Measurements from ENCODE around the gene KCNQ5. TPM values are rescaled to one million over a fixed set of nuclear protein-coding genes. Genes with fewer than 3 reads are reported as not detected.

KCNQ5 gene
- total RNA-seq, 1 donor from 2014 or later, result 1.2 TPM

GRCh38 chr6:72931325-72931887 lies 309.5 kb downstream of the KCNQ5 start:
- H3K27me3 Mint-ChIP-seq (ENCODE audit: low read depth), result no peaks in the 10 kb centered on the region
- H3K9me3 Mint-ChIP-seq, result no peaks in the 10 kb centered on the region
- no peak for TF ChIP-seq CTCF (conservative IDR thresholded peaks at IDR 0.05)
- no peak overlapping the region for H3K4me3 Mint-ChIP-seq
- H3K27ac Mint-ChIP-seq (ENCODE audit: unreplicated experiment), result no peak overlapping the region
- DNase-seq (ENCODE audit: low read depth, low spot score), result no peak
- no peaks in the 10 kb centered on the region for H3K4me1 Mint-ChIP-seq
- H3K36me3 Mint-ChIP-seq (ENCODE audit: low read depth), result no peaks in the 10 kb centered on the region

GRCh38 chr6:72933233-72933632 lies 311.4 kb downstream of the KCNQ5 start:
- H3K4me1 Mint-ChIP-seq, result no peaks in the 10 kb centered on the region
- H3K9me3 Mint-ChIP-seq, result no peaks in the 10 kb centered on the region
- H3K36me3 Mint-ChIP-seq (ENCODE audit: low read depth), result no peaks in the 10 kb centered on the region
- DNase-seq (ENCODE audit: low read depth, low spot score), result no peak
- no peak overlapping the region for H3K4me3 Mint-ChIP-seq
- H3K27me3 Mint-ChIP-seq (ENCODE audit: low read depth), result no peaks in the 10 kb centered on the region
- no peak overlapping the region for H3K27ac Mint-ChIP-seq (ENCODE audit: unreplicated experiment)
- TF ChIP-seq CTCF (conservative IDR thresholded peaks at IDR 0.05), result no peak

DNA sequence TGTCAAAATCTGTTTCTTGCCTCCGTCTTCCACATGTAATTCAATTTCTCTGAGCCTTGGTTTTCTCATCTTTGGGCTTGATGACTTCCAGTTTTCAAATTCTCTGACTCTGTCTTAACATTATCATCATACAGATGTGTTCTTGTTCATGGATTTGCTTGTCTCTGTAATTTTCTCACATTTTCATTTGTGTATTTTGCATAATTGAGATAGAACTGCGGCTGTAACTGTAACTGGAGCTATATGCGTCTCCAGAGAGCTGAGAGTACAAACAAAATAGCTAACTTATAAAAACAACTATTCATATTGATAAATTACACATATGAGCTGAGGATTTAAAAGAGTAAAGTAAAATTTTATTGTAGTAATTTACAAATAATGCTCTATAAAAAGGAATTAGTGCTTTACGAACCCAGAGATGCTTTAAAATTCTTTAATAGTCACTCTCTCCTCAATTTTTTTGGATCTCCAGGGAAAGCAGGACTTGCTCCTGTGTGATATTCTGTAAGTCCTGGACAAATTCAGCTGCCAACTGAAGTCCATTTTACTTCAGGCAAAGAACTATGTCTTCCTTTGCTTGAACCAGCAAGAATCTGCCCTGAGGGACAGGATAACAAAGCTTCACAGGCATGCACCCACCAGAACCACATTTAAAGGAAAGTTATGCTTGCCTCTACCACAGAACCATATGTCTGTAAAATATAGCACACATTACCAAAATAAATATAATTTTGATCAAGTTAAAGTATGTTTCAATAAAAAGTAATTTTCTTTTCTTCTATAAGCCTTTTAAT lies 315.1 kb downstream of the KCNQ5 start:
- Mint-ChIP-seq H3K27ac (ENCODE audit: unreplicated experiment) (no peak overlapping the region), H3K36me3 (ENCODE audit: low read depth) (no peaks in the 10 kb centered on the region), H3K4me3 (no peak overlapping the region), H3K4me1 (no peaks in the 10 kb centered on the region), H3K27me3 (ENCODE audit: low read depth) (no peaks in the 10 kb centered on the region), H3K9me3 (no peaks in the 10 kb centered on the region)
- no peak for TF ChIP-seq CTCF (conservative IDR thresholded peaks at IDR 0.05)
- no peak for DNase-seq (ENCODE audit: low read depth, low spot score)

- Mint-ChIP-seq H3K27ac (ENCODE audit: unreplicated experiment) (no peak overlapping the region), H3K27me3 (ENCODE audit: low read depth) (no peaks in the 10 kb centered on the region), H3K9me3 (no peaks in the 10 kb centered on the region), H3K4me1 (no peaks in the 10 kb centered on the region), H3K36me3 (ENCODE audit: low read depth) (no peaks in the 10 kb centered on the region), H3K4me3 (no peak overlapping the region)
- DNase-seq (ENCODE audit: low read depth, low spot score), result no peak
- TF ChIP-seq CTCF (conservative IDR thresholded peaks at IDR 0.05), result no peak
Observed at GRCh38 chr6:72938104-72938503, 316.2 kb downstream of the KCNQ5 start.

DNA sequence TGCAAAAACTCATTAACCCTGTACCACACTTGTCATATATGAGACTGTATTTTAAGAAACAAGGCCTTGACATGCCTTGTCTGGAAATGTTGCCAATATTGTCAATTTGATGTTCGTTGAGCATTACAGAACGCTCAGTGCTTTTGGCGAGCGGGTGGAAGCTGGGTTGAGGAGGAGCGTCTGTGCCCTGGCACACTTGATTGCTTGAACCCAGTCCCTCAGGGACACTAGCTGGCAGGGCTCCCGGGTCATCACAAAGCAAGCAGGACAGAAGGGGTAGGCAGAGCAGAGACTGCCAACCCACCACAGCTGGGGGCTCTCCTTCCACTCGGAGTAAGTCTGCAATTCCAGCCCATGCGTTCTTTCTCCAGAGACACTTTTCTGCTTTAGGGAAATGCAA lies 317.1 kb downstream of the KCNQ5 start:
- H3K9me3 Mint-ChIP-seq, result no peaks in the 10 kb centered on the region
- H3K4me3 Mint-ChIP-seq, result no peak overlapping the region
- H3K27me3 Mint-ChIP-seq (ENCODE audit: low read depth), result no peaks in the 10 kb centered on the region
- no peaks in the 10 kb centered on the region for H3K4me1 Mint-ChIP-seq
- no peak for DNase-seq (ENCODE audit: low read depth, low spot score)
- no peaks in the 10 kb centered on the region for H3K36me3 Mint-ChIP-seq (ENCODE audit: low read depth)
- TF ChIP-seq CTCF (conservative IDR thresholded peaks at IDR 0.05), result no peak
- no peak overlapping the region for H3K27ac Mint-ChIP-seq (ENCODE audit: unreplicated experiment)
